Naive thymus-derived CD4-positive, alpha-beta T cell (primary cell): ENCODE measurements around the gene FXYD4. TPM values are rescaled to one million over a fixed set of nuclear protein-coding genes. Genes with fewer than 3 reads are reported as not detected.
"Not testable (repeated sequence)": the region's sequence is repeated elsewhere in the genome, so short reads cannot be mapped to it uniquely, and the experiment has no call there.

ENCODE experiments used
- ATAC-seq: fragments of 150-1000 bp; cut with Tn5 transposase; 2 replicates; pipeline ENCODE4 v1.10.0; 2021; ENCODE audit warnings: mild to moderate bottlenecking, moderate library complexity
- CTCF ChIA-PET: fragments of 350-600 bp; sonication (Branson Sonifier 250); formaldehyde crosslinking; loops from one replicate; lab custom pipeline; 2021; ENCODE audit warnings: antibody characterized with exemption; lab: Charles Lee
- POLR2A ChIA-PET: fragments of 350-600 bp; sonication (Branson Sonifier 250); formaldehyde crosslinking; loops from one replicate; lab custom pipeline; 2021; ENCODE audit warnings: antibody characterized with exemption, inconsistent platforms; lab: Charles Lee
- DNase-seq, 9 donors: peaks; one replicate each; pipeline versions ENCODE4 v3.0.0 to v3.0.0-alpha.2; 2020 to 2022; ENCODE audit warnings: mixed read lengths in 1 of 9
- H3K27ac ChIP-seq: one replicate; pipeline ENCODE4 v1.7.0; 2013; ENCODE audit warnings: mild to moderate bottlenecking, low read depth, low read length, moderate library complexity
- H3K27me3 ChIP-seq, 2 donors: one replicate each; pipeline ENCODE4 v1.7.0; 2013; ENCODE audit warnings: low read length in 2 of 2, mild to moderate bottlenecking in 2 of 2, moderate library complexity in 2 of 2; ENCODE audit not compliant: control insufficient read depth in 2 of 2, insufficient read depth in 2 of 2
- H3K36me3 ChIP-seq, 3 experiments: 1 replicate in 2 of 3; 2 replicates in 1 of 3; pipeline ENCODE4 v1.7.0; 2013; ENCODE audit warnings: low read length in 3 of 3, mild to moderate bottlenecking in 3 of 3, moderate library complexity in 1 of 3; ENCODE audit not compliant: insufficient read depth in 3 of 3, control insufficient read depth in 2 of 3
- H3K4me1 ChIP-seq, 2 donors: one replicate each; pipeline ENCODE4 v1.7.0; 2013; ENCODE audit warnings: low read length in 2 of 2, mild to moderate bottlenecking in 2 of 2, moderate library complexity in 1 of 2; ENCODE audit not compliant: control insufficient read depth in 2 of 2, insufficient read depth in 2 of 2
- H3K4me3 ChIP-seq: 2 replicates; pipeline ENCODE4 v1.7.0; 2013; ENCODE audit warnings: mild to moderate bottlenecking, low read length
- H3K9me3 ChIP-seq, 3 experiments: 1 replicate in 2 of 3; 2 replicates in 1 of 3; pipeline ENCODE4 v1.7.0; 2013; ENCODE audit warnings: low read length in 3 of 3; ENCODE audit not compliant: control insufficient read depth in 2 of 3
- H3K27ac Mint-ChIP-seq, 9 donors: one replicate each; pipeline ENCODE4 v1.8.0; 2020 to 2022; ENCODE audit warnings: mixed read lengths in 9 of 9, mild to moderate bottlenecking in 8 of 9, moderate library complexity in 5 of 9, inconsistent platforms in 2 of 9
- H3K27me3 Mint-ChIP-seq, 5 donors: one replicate each; pipeline ENCODE4 v1.8.0; 2021 to 2022; ENCODE audit warnings: mixed read lengths in 5 of 5, mild to moderate bottlenecking in 1 of 5
- H3K36me3 Mint-ChIP-seq, 5 donors: one replicate each; pipeline ENCODE4 v1.8.0; 2020 to 2022; ENCODE audit warnings: mixed read lengths in 5 of 5, mild to moderate bottlenecking in 3 of 5, inconsistent platforms in 1 of 5
- H3K4me1 Mint-ChIP-seq, 7 donors: one replicate each; pipeline ENCODE4 v1.8.0; 2020 to 2022; ENCODE audit warnings: mixed read lengths in 7 of 7, mild to moderate bottlenecking in 3 of 7, inconsistent platforms in 1 of 7
- H3K4me3 Mint-ChIP-seq, 10 donors: one replicate each; pipeline ENCODE4 v1.8.0; 2020 to 2022; ENCODE audit warnings: mild to moderate bottlenecking in 10 of 10, mixed read lengths in 10 of 10, moderate library complexity in 6 of 10, inconsistent platforms in 2 of 10
- H3K9me3 Mint-ChIP-seq, 11 donors: one replicate each; pipeline ENCODE4 v1.8.0; 2020 to 2022; ENCODE audit warnings: mixed read lengths in 11 of 11, mild to moderate bottlenecking in 4 of 11, inconsistent platforms in 1 of 11, moderate library complexity in 1 of 11
- intact Hi-C, 2 donors: fragments of 100-400 bp; cut with micrococcal nuclease; formaldehyde crosslinking; loops; one replicate each; pipeline ENCODE4 v1.15.1; 2023
- polyA plus RNA-seq, 2 donors: library from polyadenylated mRNA; unstranded; fragments of 300-500 nt; fragmentation: Illumina TruSeq; gene quantifications; one replicate each; pipeline ENCODE4 v1.2.3, GENCODE V29; 2021
- total RNA-seq, 6 experiments: library from RNA in 5 of 6; stranded (reverse) in 5 of 6; gene quantifications; 1 replicate in 5 of 6; 2 replicates in 1 of 6; pipeline ENCODE4 v1.2.3 and lab custom pipeline; 2021 to 2026

The FXYD4 gene
- total and polyA plus RNA-seq, 7 experiments from 2014 or later: not detected

DNA sequence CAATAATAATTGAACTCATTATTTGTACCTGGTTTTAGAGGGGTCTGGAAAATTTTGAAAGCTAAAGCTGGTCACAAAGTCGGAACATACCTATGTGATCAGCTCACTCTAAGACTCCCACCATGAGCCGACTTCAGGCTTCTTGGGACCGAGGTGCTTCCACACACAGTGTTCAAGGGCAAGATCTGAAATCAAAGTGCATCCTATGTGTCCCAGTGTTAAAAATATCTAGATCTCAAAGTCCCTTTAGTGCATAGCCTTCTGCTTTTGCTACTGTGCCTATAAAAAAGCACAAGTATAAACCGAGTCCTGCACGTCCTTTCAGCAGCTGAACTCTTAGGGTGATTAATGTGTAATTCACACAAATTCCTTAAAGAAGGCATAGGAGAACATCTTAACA lies 43.5 kb upstream of the FXYD4 start:
- Mint-ChIP-seq H3K27me3 (peaks cover 0 to 7% (median 0%) of the 10 kb centered on the region in 5 donors), H3K36me3 (peaks cover 0 to 8% (median 0%) of the 10 kb centered on the region in 5 donors), H3K27ac (no peak overlapping the region), H3K9me3 (no peaks in the 10 kb centered on the region), H3K4me1 (peaks cover 11 to 31% (median 19%) of the 10 kb centered on the region in 7 donors), H3K4me3 (no peak overlapping the region)
- ChIA-PET CTCF (interaction anchor here (0.5 to 1.7 kb wide), 3 partner anchors 10 to 151 kb away, joined by 3 to 5 read pairs (median 5); no protein-coding TSS in a partner anchor), POLR2A (no interaction called here)
- Histone ChIP-seq H3K27ac (no peak overlapping the region), H3K4me1 (peaks cover 12 to 13% of the 10 kb centered on the region in 2 donors), H3K27me3 (no peaks in the 10 kb centered on the region), H3K9me3 (no peaks in the 10 kb centered on the region), H3K36me3 (no peaks in the 10 kb centered on the region), H3K4me3 (no peak overlapping the region)
- DNase-seq (no peak), ATAC-seq (no peak)
- intact Hi-C loops: no loop called here

DNA sequence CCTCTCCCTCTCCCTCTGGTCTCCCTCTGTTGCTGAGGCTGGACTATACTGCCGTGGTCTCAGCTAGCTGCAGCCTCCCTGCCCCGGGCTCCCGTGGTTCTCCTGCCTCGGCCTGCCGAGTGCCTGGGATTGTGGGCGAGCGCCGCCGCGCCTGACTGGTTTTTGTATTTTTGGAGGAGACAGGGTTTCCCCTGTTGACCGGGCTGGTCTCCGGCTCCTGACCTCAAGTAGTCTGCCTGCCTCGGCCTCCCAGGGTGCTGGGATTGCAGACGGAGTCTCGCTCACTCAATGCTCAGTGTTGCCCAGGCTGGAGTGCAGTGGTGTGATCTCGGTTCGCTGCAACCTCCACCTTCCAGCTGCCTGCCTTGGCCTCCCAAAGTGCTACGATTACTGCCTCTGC lies 42.6 kb upstream of the FXYD4 start:
- H3K27ac ChIP-seq, H3K36me3 ChIP-seq, H3K27me3 Mint-ChIP-seq, ATAC-seq, H3K36me3 Mint-ChIP-seq, H3K9me3 Mint-ChIP-seq, intact Hi-C loops, H3K4me3 Mint-ChIP-seq, H3K4me3 ChIP-seq, DNase-seq, H3K27ac Mint-ChIP-seq, POLR2A ChIA-PET, H3K27me3 ChIP-seq, H3K9me3 ChIP-seq: not testable (repeated sequence)
- peaks cover 14 to 15% of the 10 kb centered on the region in 2 donors for H3K4me1 ChIP-seq
- H3K4me1 Mint-ChIP-seq: peaks cover 9 to 30% (median 19%) of the 10 kb centered on the region in 7 donors
- CTCF ChIA-PET: interaction anchor here (1.6 to 1.7 kb wide), 2 partner anchors 10 to 20 kb away, joined by 5 read pairs; no protein-coding TSS in a partner anchor

DNA sequence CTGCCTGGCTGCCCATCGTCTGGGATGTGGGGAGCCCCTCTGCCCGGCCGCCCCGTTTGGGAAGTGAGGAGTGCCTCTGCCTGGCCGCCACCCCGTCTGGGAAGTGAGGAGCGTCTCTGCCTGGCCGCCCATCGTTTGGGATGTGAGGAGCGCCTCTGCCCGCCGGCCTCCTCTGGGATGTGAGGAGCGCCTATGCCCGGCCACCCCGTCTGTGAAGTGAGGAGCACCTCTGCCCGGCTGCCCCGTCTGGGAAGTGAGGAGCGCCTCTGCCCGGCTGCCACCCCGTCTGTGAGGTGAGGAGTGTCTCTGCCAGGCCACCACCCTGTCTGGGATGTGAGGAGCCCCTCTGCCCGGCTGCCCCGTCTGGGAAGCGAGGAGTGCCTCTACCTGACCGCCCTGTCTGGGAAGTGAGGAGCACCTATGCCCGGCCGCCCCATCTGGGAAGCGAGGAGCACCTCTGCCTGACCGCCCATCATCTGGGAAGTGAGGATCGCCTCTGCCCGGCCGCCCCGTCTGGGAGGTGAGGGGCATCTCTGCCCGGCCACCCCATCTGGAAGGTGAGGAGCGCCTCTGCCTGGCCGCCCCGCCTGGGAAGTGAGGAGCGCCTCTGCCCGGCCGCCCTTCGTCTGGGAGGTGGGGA lies 42.1 kb upstream of the FXYD4 start:
- H3K9me3 ChIP-seq, ATAC-seq, POLR2A ChIA-PET, CTCF ChIA-PET, H3K4me3 Mint-ChIP-seq, intact Hi-C loops, H3K27me3 ChIP-seq, H3K27ac Mint-ChIP-seq, H3K27me3 Mint-ChIP-seq, H3K36me3 Mint-ChIP-seq, H3K9me3 Mint-ChIP-seq, H3K36me3 ChIP-seq, H3K27ac ChIP-seq, H3K4me3 ChIP-seq, DNase-seq: not testable (repeated sequence)
- peaks cover 9 to 29% (median 19%) of the 10 kb centered on the region in 7 donors for H3K4me1 Mint-ChIP-seq
- peaks cover 14 to 15% of the 10 kb centered on the region in 2 donors for H3K4me1 ChIP-seq

DNA sequence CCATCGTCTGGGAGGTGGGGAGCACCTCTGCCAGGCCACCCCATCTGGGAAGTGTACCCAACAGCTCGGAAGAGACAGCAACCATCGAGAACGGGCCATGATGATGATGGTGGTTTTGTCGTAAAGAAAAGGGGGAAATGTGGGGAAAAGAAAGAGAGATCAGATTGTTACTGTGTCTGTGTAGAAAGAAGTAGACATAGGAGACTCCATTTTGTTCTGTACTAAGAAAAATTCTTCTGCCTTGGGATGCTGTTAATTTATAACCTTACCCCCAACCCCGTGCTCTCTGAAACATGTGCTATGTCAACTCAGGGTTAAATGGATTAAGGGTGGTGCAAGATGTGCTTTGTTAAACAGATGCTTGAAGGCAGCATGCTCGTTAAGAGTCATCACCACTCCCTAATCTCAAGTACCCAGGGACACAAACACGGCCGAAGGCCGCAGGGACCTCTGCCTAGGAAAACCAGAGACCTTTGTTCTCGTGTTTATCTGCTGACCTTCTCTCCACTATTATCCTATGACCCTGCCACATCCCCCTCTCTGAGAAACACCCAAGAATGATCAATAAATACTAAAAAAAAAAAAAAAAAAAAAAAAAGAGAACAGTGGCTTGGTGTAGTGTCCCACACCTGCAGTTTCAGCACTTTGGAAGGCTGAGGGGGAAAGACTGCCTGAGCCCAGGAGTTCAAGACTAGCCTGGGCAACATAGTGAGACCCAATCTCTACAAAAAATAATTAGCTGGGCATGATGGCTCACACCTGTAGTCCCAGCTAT lies 41.2 kb upstream of the FXYD4 start:
- H3K27me3 ChIP-seq, H3K27ac Mint-ChIP-seq, ATAC-seq, H3K9me3 Mint-ChIP-seq, H3K36me3 ChIP-seq, H3K27me3 Mint-ChIP-seq, H3K9me3 ChIP-seq, H3K36me3 Mint-ChIP-seq, CTCF ChIA-PET, H3K4me3 ChIP-seq, POLR2A ChIA-PET, intact Hi-C loops, H3K27ac ChIP-seq, DNase-seq, H3K4me3 Mint-ChIP-seq: not testable (repeated sequence)
- H3K4me1 Mint-ChIP-seq: peaks cover 9 to 26% (median 19%) of the 10 kb centered on the region in 7 donors
- H3K4me1 ChIP-seq: peaks cover 14 to 15% of the 10 kb centered on the region in 2 donors

DNA sequence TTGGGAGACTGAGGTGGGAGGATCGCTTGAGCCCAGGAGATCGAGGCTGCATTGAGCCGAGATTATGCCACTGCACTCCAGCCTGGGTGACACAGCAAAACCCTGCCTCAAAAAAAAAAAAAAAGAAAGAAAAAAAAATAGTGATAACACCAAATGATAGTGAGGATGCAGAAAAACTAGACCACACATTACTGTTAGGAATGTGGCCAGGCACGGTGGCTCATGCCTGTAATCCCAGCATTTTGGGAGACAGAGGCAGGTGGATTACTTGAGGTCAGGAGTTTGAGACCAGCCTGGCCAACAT lies 40.7 kb upstream of the FXYD4 start:
- H3K27me3 Mint-ChIP-seq, H3K4me3 ChIP-seq, CTCF ChIA-PET, H3K27me3 ChIP-seq, DNase-seq, ATAC-seq, H3K27ac ChIP-seq, H3K9me3 ChIP-seq, H3K4me3 Mint-ChIP-seq, H3K36me3 Mint-ChIP-seq, POLR2A ChIA-PET, H3K9me3 Mint-ChIP-seq, intact Hi-C loops, H3K36me3 ChIP-seq, H3K27ac Mint-ChIP-seq: not testable (repeated sequence)
- peaks cover 14 to 15% of the 10 kb centered on the region in 2 donors for H3K4me1 ChIP-seq
- H3K4me1 Mint-ChIP-seq: peaks cover 9 to 23% (median 19%) of the 10 kb centered on the region in 7 donors

DNA sequence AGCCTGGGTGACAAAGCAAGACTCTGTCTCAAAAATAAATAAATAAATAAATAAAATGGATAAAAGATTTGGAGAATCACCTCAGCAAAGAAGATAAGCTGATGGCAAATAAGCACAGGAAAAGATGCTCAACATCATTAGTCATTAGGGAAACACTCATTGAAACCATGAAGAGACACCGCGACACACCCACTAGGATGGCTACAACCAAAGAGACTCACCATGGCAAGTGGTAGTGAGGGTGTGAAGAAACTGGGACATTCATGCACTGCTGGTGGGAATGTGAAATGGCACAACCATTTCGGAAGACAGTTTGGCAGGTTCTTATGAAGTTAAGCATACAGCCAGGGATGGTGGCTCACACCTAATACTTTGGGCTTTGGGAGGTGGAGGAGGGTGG lies 37.8 kb upstream of the FXYD4 start:
- H3K36me3 ChIP-seq: no peaks in the 10 kb centered on the region
- POLR2A ChIA-PET: no interaction called here
- no peak overlapping the region for H3K4me3 ChIP-seq
- H3K27ac Mint-ChIP-seq: peak overlapping the region in 3 of 9 donors; percentile 28 to 69 (median 44)
- intact Hi-C loops: loop anchor here in 1 of 2 donors (2.0 kb wide), 1 partner anchor 15 kb away; no protein-coding TSS in a partner anchor
- H3K4me3 Mint-ChIP-seq: no peak overlapping the region
- no peak for DNase-seq
- H3K36me3 Mint-ChIP-seq: peaks cover 0 to 8% (median 0%) of the 10 kb centered on the region in 5 donors
- H3K27ac ChIP-seq: no peak overlapping the region
- peaks cover 0 to 9% (median 4%) of the 10 kb centered on the region in 5 donors for H3K27me3 Mint-ChIP-seq
- peaks cover 12 to 36% (median 19%) of the 10 kb centered on the region in 7 donors for H3K4me1 Mint-ChIP-seq
- no peaks in the 10 kb centered on the region for H3K27me3 ChIP-seq
- ATAC-seq: no peak
- H3K9me3 ChIP-seq: no peaks in the 10 kb centered on the region
- peaks cover 14 to 15% of the 10 kb centered on the region in 2 donors for H3K4me1 ChIP-seq
- H3K9me3 Mint-ChIP-seq: no peaks in the 10 kb centered on the region
- CTCF ChIA-PET: no interaction called here
